Suprapubic skin (tissue), 4 donors: Measurements from ENCODE around the gene COMMD3. TPM values are rescaled to one million over a fixed set of nuclear protein-coding genes. Genes with fewer than 3 reads are reported as not detected.
"Not testable (repeated sequence)": the region's sequence is repeated elsewhere in the genome, so short reads cannot be mapped to it uniquely, and the experiment has no call there.

Source experiments
- DNase-seq, 2 donors: peaks; one replicate each; pipeline ENCODE4 v3.0.0-alpha.2; 2019; ENCODE audit warnings: low spot score in 2 of 2
- H3K27ac ChIP-seq: fragments of 200-600 bp; sonication (generic); one replicate; pipeline ENCODE4 v1.5.1; 2019
- H3K27me3 ChIP-seq: fragments of 200-600 bp; sonication (generic); one replicate; pipeline ENCODE4 v1.5.1; 2019
- H3K36me3 ChIP-seq: fragments of 200-600 bp; sonication (generic); one replicate; pipeline ENCODE4 v1.5.1; 2019
- H3K4me1 ChIP-seq: fragments of 200-600 bp; sonication (generic); one replicate; pipeline ENCODE4 v1.5.1; 2019
- H3K4me3 ChIP-seq: fragments of 200-600 bp; sonication (generic); one replicate; pipeline ENCODE4 v1.5.1; 2019; ENCODE audit warnings: mild to moderate bottlenecking
- H3K9me3 ChIP-seq: fragments of 200-600 bp; sonication (generic); one replicate; pipeline ENCODE4 v1.5.1; 2019
- EP300 ChIP-seq: sonication (generic); formaldehyde crosslinking; IDR thresholded peaks from one replicate; pipeline ENCODE4 v1.6.1; 2017; ENCODE audit warnings: antibody characterized with exemption
- POLR2A ChIP-seq, 2 donors: fragments of 450-650 bp; IDR thresholded peaks; one replicate each; pipeline ENCODE4 v1.6.1; 2017; ENCODE audit warnings: antibody characterized with exemption in 2 of 2, mild to moderate bottlenecking in 2 of 2, moderate library complexity in 2 of 2
- POLR2AphosphoS5 ChIP-seq, 3 donors: sonication (generic); formaldehyde crosslinking; IDR thresholded peaks; one replicate each; pipeline ENCODE4 v1.6.1; 2017; ENCODE audit warnings: antibody characterized with exemption in 3 of 3
- WGBS: methylation state at CpG from one replicate; pipeline ENCODE4 v1.1.5; 2018; 5-methylcytosine and 5-hydroxymethylcytosine counted together
- total RNA-seq, 4 donors: library from RNA; depleted of rRNA; stranded (reverse); fragments of >200 nt; gene quantifications; one replicate each; pipeline ENCODE4 v1.1.0, GENCODE V29; 2016
- TF ChIP-seq, protein P1 (sequence below), 2 donors: fragments of 200-600 bp in 1 of 2; fragments of 450-650 bp in 1 of 2; sonication (generic) in 1 of 2; IDR thresholded peaks; one replicate each; pipeline ENCODE4 v1.5.1; 2016 to 2019; ENCODE audit warnings: antibody characterized with exemption in 2 of 2, mild to moderate bottlenecking in 1 of 2, moderate library complexity in 1 of 2

Gene COMMD3
- total RNA-seq, 4 donors from 2014 or later, result 32.9 to 46.7 (median 37.1) TPM

- H3K4me3 ChIP-seq, result no peak overlapping the region
- WGBS, result 86% methylated on average over 2 of the region's 2 CpGs
- no peak for DNase-seq
- H3K27ac ChIP-seq, result no peak overlapping the region
- no peaks in the 10 kb centered on the region for H3K36me3 ChIP-seq
- H3K27me3 ChIP-seq, result no peaks in the 10 kb centered on the region
- no peaks in the 10 kb centered on the region for H3K9me3 ChIP-seq
- TF ChIP-seq, protein P1, sequence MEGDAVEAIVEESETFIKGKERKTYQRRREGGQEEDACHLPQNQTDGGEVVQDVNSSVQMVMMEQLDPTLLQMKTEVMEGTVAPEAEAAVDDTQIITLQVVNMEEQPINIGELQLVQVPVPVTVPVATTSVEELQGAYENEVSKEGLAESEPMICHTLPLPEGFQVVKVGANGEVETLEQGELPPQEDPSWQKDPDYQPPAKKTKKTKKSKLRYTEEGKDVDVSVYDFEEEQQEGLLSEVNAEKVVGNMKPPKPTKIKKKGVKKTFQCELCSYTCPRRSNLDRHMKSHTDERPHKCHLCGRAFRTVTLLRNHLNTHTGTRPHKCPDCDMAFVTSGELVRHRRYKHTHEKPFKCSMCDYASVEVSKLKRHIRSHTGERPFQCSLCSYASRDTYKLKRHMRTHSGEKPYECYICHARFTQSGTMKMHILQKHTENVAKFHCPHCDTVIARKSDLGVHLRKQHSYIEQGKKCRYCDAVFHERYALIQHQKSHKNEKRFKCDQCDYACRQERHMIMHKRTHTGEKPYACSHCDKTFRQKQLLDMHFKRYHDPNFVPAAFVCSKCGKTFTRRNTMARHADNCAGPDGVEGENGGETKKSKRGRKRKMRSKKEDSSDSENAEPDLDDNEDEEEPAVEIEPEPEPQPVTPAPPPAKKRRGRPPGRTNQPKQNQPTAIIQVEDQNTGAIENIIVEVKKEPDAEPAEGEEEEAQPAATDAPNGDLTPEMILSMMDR (IDR thresholded peaks at IDR 0.05), result no peak
- TF ChIP-seq EP300, result no peak
- TF ChIP-seq POLR2A (IDR thresholded peaks at IDR 0.05), result no peak
- TF ChIP-seq POLR2AphosphoS5 (IDR thresholded peaks at IDR 0.05), result no peak
- no peaks in the 10 kb centered on the region for H3K4me1 ChIP-seq
These were observed 7.8 kb upstream of the COMMD3 start for GRCh38 chr10:22308390-22308789.

- no peak overlapping the region for H3K27ac ChIP-seq
- 93% methylated on average over 4 of the region's 4 CpGs for WGBS
- H3K36me3 ChIP-seq, result no peaks in the 10 kb centered on the region
- no peaks in the 10 kb centered on the region for H3K27me3 ChIP-seq
- TF ChIP-seq POLR2A (IDR thresholded peaks at IDR 0.05) (no peak), POLR2AphosphoS5 (IDR thresholded peaks at IDR 0.05) (no peak), EP300 (no peak)
- TF ChIP-seq, protein P1 (IDR thresholded peaks at IDR 0.05), result no peak
- H3K4me3 ChIP-seq, result no peak overlapping the region
- H3K4me1 ChIP-seq, result no peaks in the 10 kb centered on the region
- no peak for DNase-seq
- H3K9me3 ChIP-seq, result no peaks in the 10 kb centered on the region
These were observed 6.8 kb upstream of the COMMD3 start for GRCh38 chr10:22309180-22310000.

- not testable (repeated sequence) for H3K27me3 ChIP-seq, H3K36me3 ChIP-seq, H3K4me1 ChIP-seq, H3K27ac ChIP-seq, H3K4me3 ChIP-seq, DNase-seq, H3K9me3 ChIP-seq
- WGBS, result 96% methylated on average over 10 of the region's 10 CpGs
These were observed 6.2 kb upstream of the COMMD3 start for GRCh38 chr10:22310012-22310411.

DNA sequence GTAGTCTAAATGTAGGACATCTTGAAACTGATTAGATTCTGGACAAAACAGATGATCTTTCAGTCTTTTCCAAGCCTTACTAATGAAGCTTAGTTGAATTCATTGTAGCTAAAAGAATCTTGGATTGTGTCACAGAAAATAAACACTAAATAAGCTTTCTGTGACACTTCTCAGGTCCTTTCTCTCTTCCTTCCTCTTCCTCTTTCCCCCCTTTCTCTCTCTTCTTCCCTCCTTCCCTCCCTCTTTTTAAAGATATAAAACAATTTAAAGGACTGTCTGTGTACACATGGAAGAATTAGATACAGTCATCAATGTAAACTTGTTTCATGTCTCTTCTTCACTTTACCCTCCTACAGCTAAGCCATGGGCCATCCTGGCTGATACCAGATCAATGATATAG lies 5.3 kb upstream of the COMMD3 start:
- H3K9me3 ChIP-seq, result no peaks in the 10 kb centered on the region
- H3K4me3 ChIP-seq, result no peak overlapping the region
- TF ChIP-seq POLR2A (IDR thresholded peaks at IDR 0.05) (no peak), POLR2AphosphoS5 (IDR thresholded peaks at IDR 0.05) (no peak), EP300 (no peak)
- TF ChIP-seq, protein P1 (IDR thresholded peaks at IDR 0.05), result no peak
- peaks cover 11% of the 10 kb centered on the region for H3K4me1 ChIP-seq
- no peaks in the 10 kb centered on the region for H3K36me3 ChIP-seq
- H3K27ac ChIP-seq, result no peak overlapping the region
- H3K27me3 ChIP-seq, result no peaks in the 10 kb centered on the region
- no peak for DNase-seq

DNA sequence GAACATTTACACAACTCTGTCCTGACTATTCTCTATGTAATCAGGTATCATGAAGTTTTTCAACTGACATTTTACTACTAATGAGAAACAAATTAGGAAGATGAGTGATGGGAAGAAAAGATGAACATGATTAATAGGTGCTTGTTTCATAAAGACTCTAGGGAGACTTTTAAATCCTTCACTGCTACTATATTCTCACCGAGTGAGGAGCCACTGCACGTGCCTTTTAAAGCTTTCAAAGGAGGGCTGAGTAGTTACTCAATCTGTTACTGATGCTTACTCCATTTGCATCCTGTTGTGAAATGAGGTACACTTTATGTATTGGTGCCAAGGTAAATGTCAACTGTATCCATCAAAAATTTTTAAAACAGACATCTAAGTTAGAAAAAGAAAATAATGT lies 1.3 kb upstream of the COMMD3 start:
- no peak overlapping the region for H3K27ac ChIP-seq

More for the DNA sequence above, 1.3 kb upstream of the COMMD3 start:
- H3K27me3 ChIP-seq, result no peaks in the 10 kb centered on the region
- H3K4me3 ChIP-seq, result no peak overlapping the region
- H3K4me1 ChIP-seq, result peaks cover 31% of the 10 kb centered on the region
- no peaks in the 10 kb centered on the region for H3K36me3 ChIP-seq
- H3K9me3 ChIP-seq, result no peaks in the 10 kb centered on the region
- WGBS, result 48% methylated on average over 2 of the region's 2 CpGs
- no peak for DNase-seq
- TF ChIP-seq POLR2AphosphoS5 (IDR thresholded peaks at IDR 0.05) (no peak), POLR2A (IDR thresholded peaks at IDR 0.05) (no peak), EP300 (no peak)
- TF ChIP-seq, protein P1 (IDR thresholded peaks at IDR 0.05), result no peak
